ENCODE results near the gene RASGRP2.
"Not testable (repeated sequence)": the region's sequence is repeated elsewhere in the genome, so short reads cannot be mapped to it uniquely, and the experiment has no call there.

Gene RASGRP2

GRCh38 chr11:64718084-64718779 is 25.7 kb downstream of the RASGRP2 start:
- DNase-seq = no peak

GRCh38 chr11:64717268-64717578 is 26.7 kb downstream of the RASGRP2 start:
- no peak for DNase-seq

GRCh38 chr11:64716473-64717267 is 27.3 kb downstream of the RASGRP2 start:
- DNase-seq = no peak

GRCh38 chr11:64715756-64716472 is 28.0 kb downstream of the RASGRP2 start:
- DNase-seq = no peak

- no peak for DNase-seq
Observed at GRCh38 chr11:64715110-64715509, 28.8 kb downstream of the RASGRP2 start.

- no peak for DNase-seq
Observed at GRCh38 chr11:64714666-64715065, 29.3 kb downstream of the RASGRP2 start.

GRCh38 chr11:64713781-64714363 is 30.1 kb downstream of the RASGRP2 start:
- no peak for DNase-seq

GRCh38 chr11:64713016-64713707 is 30.8 kb downstream of the RASGRP2 start:
- no peak for DNase-seq

- DNase-seq = no peak
Observed at GRCh38 chr11:64712430-64713015, 31.4 kb downstream of the RASGRP2 start.

- DNase-seq = no peak
Observed at GRCh38 chr11:64711956-64712362, 32.0 kb downstream of the RASGRP2 start.

- DNase-seq = no peak
Observed at GRCh38 chr11:64711138-64711955, 32.6 kb downstream of the RASGRP2 start.

GRCh38 chr11:64710418-64711137 is 33.4 kb downstream of the RASGRP2 start:
- no peak for DNase-seq

- no peak for DNase-seq
Observed at GRCh38 chr11:64705501-64705900, 38.4 kb downstream of the RASGRP2 start.

GRCh38 chr11:64703048-64703447 is 40.9 kb downstream of the RASGRP2 start:
- no peak for DNase-seq

GRCh38 chr11:64701956-64702355 is 42.0 kb downstream of the RASGRP2 start:
- DNase-seq = not testable (repeated sequence)

- no peak for DNase-seq
Observed at GRCh38 chr11:64698427-64698826, 45.5 kb downstream of the RASGRP2 start.

GRCh38 chr11:64697663-64698375 is 46.1 kb downstream of the RASGRP2 start:
- DNase-seq = no peak

GRCh38 chr11:64696045-64696444 is 47.9 kb downstream of the RASGRP2 start:
- no peak for DNase-seq

- DNase-seq = no peak
Observed at GRCh38 chr11:64695548-64695947, 48.4 kb downstream of the RASGRP2 start.

GRCh38 chr11:64694821-64695365 is 49.0 kb downstream of the RASGRP2 start:
- DNase-seq = no peak
